Panc1 (cell line): ENCODE results near the gene GABRG3.

ENCODE experiments used
- CTCF ChIP-seq: fragments of 450-650 bp; IDR thresholded peaks from 2 replicates; pipeline ENCODE4 v1.5.1; 2017; ENCODE audit warnings: mild to moderate bottlenecking
- POLR2AphosphoS5 ChIP-seq: IDR thresholded peaks from 2 replicates; pipeline ENCODE4 v1.6.1; 2012; ENCODE audit warnings: mild to moderate bottlenecking, low read depth, low read length, moderate library complexity

- TF ChIP-seq CTCF: no peak
- no peak for TF ChIP-seq POLR2AphosphoS5
These were observed 273.1 kb downstream of the GABRG3 start for GRCh38 chr15:27244047-27244446.
